Mesendoderm (in vitro differentiated cells): ENCODE measurements around the gene OPRD1.
"Not testable (repeated sequence)": the region's sequence is repeated elsewhere in the genome, so short reads cannot be mapped to it uniquely, and the experiment has no call there.

Source experiments
- DNase-seq: peaks from one replicate; pipeline ENCODE4 v3.0.0; 2013
- H2AK5ac ChIP-seq: 2 replicates; pipeline ENCODE4 v1.6.1; 2013; ENCODE audit warnings: low read length, inconsistent platforms
- H2BK120ac ChIP-seq: 2 replicates; pipeline ENCODE4 v1.6.1; 2013; ENCODE audit warnings: low read depth, mild to moderate bottlenecking, low read length, moderate library complexity, mixed read lengths
- H2BK15ac ChIP-seq: replicated peaks from 2 replicates; pipeline ENCODE4 v1.6.1; 2013; ENCODE audit warnings: low read depth, mild to moderate bottlenecking, moderate library complexity
- H2BK5ac ChIP-seq: 2 replicates; pipeline ENCODE4 v1.6.1; 2013; ENCODE audit warnings: low read length, inconsistent platforms
- H3K18ac ChIP-seq: 2 replicates; pipeline ENCODE4 v1.6.1; 2013; ENCODE audit warnings: mild to moderate bottlenecking, low read length, mixed read lengths
- H3K23ac ChIP-seq: one replicate; pipeline ENCODE4 v1.6.1; 2013; ENCODE audit warnings: low read length
- H3K27ac ChIP-seq: 2 replicates; pipeline ENCODE4 v1.5.1; 2013; ENCODE audit warnings: low read depth, mild to moderate bottlenecking, inconsistent platforms, low read length, moderate library complexity
- H3K27me3 ChIP-seq: 2 replicates; pipeline ENCODE4 v1.6.1; 2013; ENCODE audit warnings: low read length, control low read depth, mild to moderate bottlenecking, inconsistent platforms; ENCODE audit not compliant: insufficient read depth, poor library complexity
- H3K36me3 ChIP-seq: 2 replicates; pipeline ENCODE4 v1.6.1; 2013; ENCODE audit warnings: low read length, inconsistent platforms; ENCODE audit not compliant: control insufficient read depth, insufficient read depth
- H3K4ac ChIP-seq: one replicate; pipeline ENCODE4 v1.6.1; 2013; ENCODE audit warnings: low read depth, mild to moderate bottlenecking, low read length, moderate library complexity
- H3K4me1 ChIP-seq: 2 replicates; pipeline ENCODE4 v1.6.1; 2013; ENCODE audit warnings: low read depth, low read length, inconsistent platforms; ENCODE audit not compliant: control insufficient read depth
- H3K4me2 ChIP-seq: 2 replicates; pipeline ENCODE4 v1.6.1; 2013; ENCODE audit warnings: low read length
- H3K4me3 ChIP-seq: 2 replicates; pipeline ENCODE4 v1.5.1; 2013; ENCODE audit warnings: mild to moderate bottlenecking, low read length
- H3K56ac ChIP-seq: one replicate; pipeline ENCODE4 v1.6.1; 2013; ENCODE audit warnings: low read length
- H3K79me1 ChIP-seq: 2 replicates; pipeline ENCODE4 v1.6.1; 2013; ENCODE audit warnings: low read length, inconsistent platforms
- H3K79me2 ChIP-seq: 2 replicates; pipeline ENCODE4 v1.6.1; 2013; ENCODE audit warnings: mild to moderate bottlenecking, low read length; ENCODE audit not compliant: control insufficient read depth, insufficient read depth
- H3K9ac ChIP-seq: 2 replicates; pipeline ENCODE4 v1.6.1; 2013; ENCODE audit warnings: low read length, inconsistent platforms
- H4K5ac ChIP-seq: one replicate; pipeline ENCODE4 v1.6.1; 2013; ENCODE audit warnings: low read length
- H4K8ac ChIP-seq: one replicate; pipeline ENCODE4 v1.6.1; 2013; ENCODE audit warnings: low read depth, mild to moderate bottlenecking, control low read depth, low read length, moderate library complexity
- WGBS: extraction: QIAGEN DNeasy Blood & Tissue Kit; methylation state at CpG from one replicate; pipeline ENCODE4 v1.1.7; 2013; ENCODE audit warnings: low lambda C conversion rate, missing lambda C conversion rate; ENCODE audit not compliant: insufficient coverage; ENCODE audit errors: extremely low coverage; 5-methylcytosine and 5-hydroxymethylcytosine counted together

OPRD1 gene

DNA sequence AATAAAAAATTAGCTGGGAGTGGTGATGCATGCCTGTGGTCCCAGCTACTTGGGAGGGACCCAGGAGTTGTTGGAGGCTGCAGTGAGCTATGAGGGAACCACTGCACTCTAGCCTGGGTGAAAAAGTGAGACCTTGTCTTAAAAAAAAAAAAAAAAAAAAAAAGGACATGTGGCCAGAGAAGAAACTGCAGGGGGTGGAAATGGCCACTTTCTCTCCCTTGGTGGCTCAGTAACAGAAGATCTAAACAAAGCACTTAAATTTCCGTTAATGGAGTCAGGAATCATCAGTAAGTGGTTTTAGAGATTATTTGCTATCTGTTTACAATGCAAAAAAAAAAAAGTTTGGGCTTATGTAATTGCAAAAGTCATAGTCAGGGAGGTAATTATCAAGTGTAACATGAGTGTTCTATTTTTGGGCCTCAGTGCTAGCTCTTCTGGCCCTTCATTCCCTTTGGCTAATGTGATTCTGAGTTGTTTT, 19.3 kb upstream of the OPRD1 start:
- H3K36me3 ChIP-seq = no peaks in the 10 kb centered on the region
- H4K5ac ChIP-seq = no peak overlapping the region
- H3K56ac ChIP-seq = no peak overlapping the region
- no peak overlapping the region for H2BK5ac ChIP-seq
- no CpG with 5 or more reads among the region's 1 CpG for WGBS
- H3K23ac ChIP-seq = no peak overlapping the region
- H2AK5ac ChIP-seq = no peak overlapping the region
- H3K9ac ChIP-seq = no peak overlapping the region
- no peak overlapping the region for H3K27ac ChIP-seq
- H3K18ac ChIP-seq = no peak overlapping the region
- no peak overlapping the region for H2BK15ac ChIP-seq
- no peaks in the 10 kb centered on the region for H3K79me1 ChIP-seq
- H3K4ac ChIP-seq = no peak overlapping the region
- no peak overlapping the region for H3K4me3 ChIP-seq
- H3K4me2 ChIP-seq = no peak overlapping the region
- no peaks in the 10 kb centered on the region for H3K27me3 ChIP-seq
- H2BK120ac ChIP-seq = no peak overlapping the region
- H4K8ac ChIP-seq = no peak overlapping the region
- peak; percentile 45 for DNase-seq
- H3K79me2 ChIP-seq = no peaks in the 10 kb centered on the region
- no peaks in the 10 kb centered on the region for H3K4me1 ChIP-seq

DNA sequence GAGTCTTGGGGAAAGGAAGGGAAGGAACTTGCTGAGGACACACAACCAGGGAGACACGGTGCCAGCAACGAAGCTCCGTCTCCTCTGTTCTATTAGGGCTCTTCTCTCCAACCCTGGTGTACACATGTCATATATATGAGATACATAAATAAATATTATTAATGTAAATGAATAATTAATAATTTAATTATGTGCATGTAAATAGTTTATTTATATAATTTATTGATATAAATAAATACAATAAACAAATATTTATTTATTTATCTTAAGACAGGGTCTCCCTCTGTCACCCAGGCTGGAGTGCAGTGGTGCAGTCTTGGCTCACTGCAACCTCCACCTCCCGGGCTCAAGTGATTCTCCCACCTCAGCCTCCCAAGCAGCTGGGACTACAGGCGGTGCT, 17.4 kb upstream of the OPRD1 start:
- H3K56ac ChIP-seq, H4K5ac ChIP-seq, H3K18ac ChIP-seq, DNase-seq, H3K4me2 ChIP-seq, H4K8ac ChIP-seq, H3K36me3 ChIP-seq, H3K4me1 ChIP-seq, H3K79me1 ChIP-seq, H3K79me2 ChIP-seq, H2BK15ac ChIP-seq, H3K27ac ChIP-seq, H2BK5ac ChIP-seq, H2AK5ac ChIP-seq, H3K23ac ChIP-seq, H3K4ac ChIP-seq, H3K27me3 ChIP-seq, H3K4me3 ChIP-seq, H3K9ac ChIP-seq, H2BK120ac ChIP-seq: not testable (repeated sequence)
- no CpG with 5 or more reads among the region's 5 CpGs for whole genome bisulfite sequencing

DNA sequence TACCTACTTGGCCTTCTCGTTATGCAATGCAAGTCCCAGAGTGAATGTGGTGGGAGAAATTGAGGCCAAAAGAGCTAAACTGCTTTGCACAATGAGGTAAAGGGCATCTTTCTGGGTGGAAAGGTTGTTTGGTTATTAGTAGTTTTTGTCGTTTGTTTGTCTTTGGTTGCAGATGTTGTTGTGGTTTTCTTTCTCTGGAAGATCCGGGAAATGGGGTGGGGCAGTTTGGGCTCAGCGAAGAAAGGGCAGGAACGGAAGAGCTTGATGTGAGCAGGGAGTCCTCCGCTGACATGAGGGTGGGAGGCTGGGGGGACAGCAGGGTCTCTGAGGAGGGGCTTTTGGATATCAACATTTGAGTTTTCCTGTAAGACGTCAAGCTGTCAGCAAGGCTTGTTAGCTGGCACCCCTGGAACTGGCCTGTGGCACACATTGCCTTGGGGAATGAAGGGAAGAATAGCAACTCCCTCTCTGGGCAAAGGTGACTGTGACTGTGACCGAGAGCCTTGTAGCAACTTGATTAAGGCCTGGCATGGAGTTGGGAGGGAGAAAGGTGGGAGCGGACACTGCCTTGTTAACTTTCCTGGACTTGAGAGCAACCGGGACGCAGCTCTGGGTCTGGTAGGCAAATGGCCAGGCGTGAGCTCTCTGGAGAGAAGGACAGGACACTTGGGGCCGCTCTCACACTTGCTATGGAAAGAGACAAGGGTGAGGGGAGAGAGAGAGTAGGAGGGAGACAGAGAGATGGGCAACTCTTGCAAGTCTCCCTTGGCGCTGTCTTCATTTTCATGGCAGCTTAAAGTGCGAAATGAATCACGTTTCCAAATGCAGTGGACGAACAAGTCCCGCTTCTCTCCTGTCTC, 15.4 kb upstream of the OPRD1 start:
- H3K4me3 ChIP-seq = no peak overlapping the region
- no peaks in the 10 kb centered on the region for H3K27me3 ChIP-seq
- H2BK15ac ChIP-seq = no peak overlapping the region
- no peak overlapping the region for H3K4ac ChIP-seq
- 100% methylated on average over 1 of the region's 18 CpGs for WGBS
- no peak overlapping the region for H2BK120ac ChIP-seq
- H3K9ac ChIP-seq = no peak overlapping the region
- no peak for DNase-seq
- no peak overlapping the region for H3K56ac ChIP-seq
- no peak overlapping the region for H3K23ac ChIP-seq
- H3K18ac ChIP-seq = no peak overlapping the region
- no peak overlapping the region for H2AK5ac ChIP-seq
- H3K79me2 ChIP-seq = no peaks in the 10 kb centered on the region
- no peak overlapping the region for H4K5ac ChIP-seq
- no peaks in the 10 kb centered on the region for H3K4me1 ChIP-seq
- H4K8ac ChIP-seq = no peak overlapping the region
- H3K4me2 ChIP-seq = no peak overlapping the region
- H2BK5ac ChIP-seq = no peak overlapping the region
- no peaks in the 10 kb centered on the region for H3K36me3 ChIP-seq
- H3K79me1 ChIP-seq = no peaks in the 10 kb centered on the region
- H3K27ac ChIP-seq = no peak overlapping the region

DNA sequence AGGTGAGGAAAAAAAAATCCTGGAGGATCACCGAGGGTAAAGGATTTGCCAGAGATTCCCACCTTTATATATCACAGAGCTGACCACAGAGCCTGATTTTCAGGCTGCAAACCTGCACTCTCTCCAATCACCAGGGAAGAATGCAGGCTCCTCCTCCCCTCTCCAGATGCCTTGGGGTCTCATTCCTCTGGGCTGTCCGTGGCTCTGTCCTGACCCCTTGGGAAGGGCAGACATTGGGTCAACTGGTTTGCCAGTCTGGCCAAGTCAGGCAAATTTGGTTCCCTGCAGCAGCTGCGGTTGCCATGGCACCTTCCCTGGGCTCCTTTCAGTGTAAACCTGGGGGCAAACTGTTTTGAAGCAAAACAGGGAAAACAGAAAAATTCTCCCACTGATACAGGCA, 11.6 kb upstream of the OPRD1 start:
- no peak overlapping the region for H3K4me2 ChIP-seq
- H2AK5ac ChIP-seq = no peak overlapping the region
- no peak overlapping the region for H3K9ac ChIP-seq
- H2BK120ac ChIP-seq = no peak overlapping the region
- DNase-seq = no peak
- no peak overlapping the region for H2BK15ac ChIP-seq
- H3K79me2 ChIP-seq = no peaks in the 10 kb centered on the region
- no CpG with 5 or more reads among the region's 3 CpGs for WGBS
- H3K56ac ChIP-seq = no peak overlapping the region
- no peak overlapping the region for H3K23ac ChIP-seq
- no peak overlapping the region for H3K4me3 ChIP-seq
- no peak overlapping the region for H3K18ac ChIP-seq
- H4K8ac ChIP-seq = no peak overlapping the region
- H3K4me1 ChIP-seq = no peaks in the 10 kb centered on the region
- H3K36me3 ChIP-seq = no peaks in the 10 kb centered on the region
- H3K27me3 ChIP-seq = no peaks in the 10 kb centered on the region
- H3K4ac ChIP-seq = no peak overlapping the region
- no peaks in the 10 kb centered on the region for H3K79me1 ChIP-seq
- no peak overlapping the region for H2BK5ac ChIP-seq
- no peak overlapping the region for H3K27ac ChIP-seq
- no peak overlapping the region for H4K5ac ChIP-seq

DNA sequence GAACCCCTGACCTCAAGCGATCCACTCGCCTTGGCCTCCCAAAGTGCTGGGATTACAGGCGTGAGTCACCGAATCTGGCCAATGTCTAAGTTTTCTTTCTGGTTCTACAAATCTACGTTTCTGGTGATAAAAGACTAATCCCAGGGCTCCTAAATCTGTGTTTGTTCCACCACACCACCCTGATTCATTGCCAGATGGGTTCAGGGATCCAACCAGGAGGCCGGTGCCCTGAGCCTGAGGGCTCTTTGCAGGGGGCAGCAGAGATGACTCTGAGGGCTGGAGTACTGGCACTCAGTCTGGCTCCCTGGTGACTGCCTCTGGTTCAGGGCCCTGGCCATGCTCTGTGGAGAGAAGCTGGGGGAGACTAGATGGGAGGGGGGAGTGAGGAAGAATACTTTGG, 10.5 kb upstream of the OPRD1 start:
- H3K79me2 ChIP-seq = no peaks in the 10 kb centered on the region
- no peak overlapping the region for H2AK5ac ChIP-seq
- H3K56ac ChIP-seq = no peak overlapping the region
- no peak for DNase-seq
- H2BK5ac ChIP-seq = no peak overlapping the region
- H3K79me1 ChIP-seq = no peaks in the 10 kb centered on the region
- no peak overlapping the region for H2BK120ac ChIP-seq
- H3K4ac ChIP-seq = no peak overlapping the region
- no peaks in the 10 kb centered on the region for H3K27me3 ChIP-seq
- no CpG with 5 or more reads among the region's 6 CpGs for WGBS
- H3K9ac ChIP-seq = no peak overlapping the region
- no peaks in the 10 kb centered on the region for H3K4me1 ChIP-seq
- no peak overlapping the region for H4K5ac ChIP-seq
- no peak overlapping the region for H3K27ac ChIP-seq
- H3K18ac ChIP-seq = no peak overlapping the region
- H3K4me3 ChIP-seq = no peak overlapping the region
- no peak overlapping the region for H3K4me2 ChIP-seq
- no peak overlapping the region for H2BK15ac ChIP-seq
- no peak overlapping the region for H4K8ac ChIP-seq
- H3K36me3 ChIP-seq = no peaks in the 10 kb centered on the region
- no peak overlapping the region for H3K23ac ChIP-seq

DNA sequence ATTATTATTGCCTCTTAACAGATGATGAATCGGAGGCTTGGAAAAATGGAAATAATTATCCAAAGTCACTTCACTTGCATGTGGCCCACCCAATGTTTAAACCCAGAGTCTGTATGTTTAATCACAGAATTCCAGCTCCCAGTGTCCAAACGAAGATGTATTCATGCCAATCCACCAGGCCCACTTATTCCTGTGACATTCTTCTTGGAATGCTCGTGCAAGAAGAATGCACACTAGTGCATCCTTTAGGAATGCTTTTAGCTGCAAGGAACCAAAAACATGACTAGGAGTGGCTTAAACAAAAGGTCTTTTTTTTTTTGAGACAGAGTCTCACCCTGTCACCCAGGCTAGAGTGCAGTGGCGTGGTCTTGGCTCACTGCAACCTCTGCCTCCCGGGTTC, 8.9 kb upstream of the OPRD1 start:
- H3K4me2 ChIP-seq = no peak overlapping the region
- H3K56ac ChIP-seq = no peak overlapping the region
- no peak overlapping the region for H4K5ac ChIP-seq
- no peaks in the 10 kb centered on the region for H3K36me3 ChIP-seq
- no peaks in the 10 kb centered on the region for H3K79me2 ChIP-seq
- no peaks in the 10 kb centered on the region for H3K4me1 ChIP-seq
- no peak overlapping the region for H3K23ac ChIP-seq
- no peak overlapping the region for H4K8ac ChIP-seq
- no peak overlapping the region for H2AK5ac ChIP-seq
- H3K4me3 ChIP-seq = no peak overlapping the region
- no peaks in the 10 kb centered on the region for H3K27me3 ChIP-seq
- WGBS = no CpG with 5 or more reads among the region's 5 CpGs
- no peak overlapping the region for H2BK5ac ChIP-seq
- no peaks in the 10 kb centered on the region for H3K79me1 ChIP-seq
- no peak overlapping the region for H3K27ac ChIP-seq
- no peak for DNase-seq
- H3K9ac ChIP-seq = no peak overlapping the region
- no peak overlapping the region for H3K18ac ChIP-seq
- H2BK120ac ChIP-seq = no peak overlapping the region
- H2BK15ac ChIP-seq = no peak overlapping the region
- no peak overlapping the region for H3K4ac ChIP-seq
